ENCODE results near the gene PAX6. TPM values are rescaled to one million over a fixed set of nuclear protein-coding genes. Genes with fewer than 3 reads are reported as not detected.

The PAX6 gene
- total RNA-seq, 4 donors from 2014 or later = 0.08 to 1.1 (median 0.55) TPM

DNA sequence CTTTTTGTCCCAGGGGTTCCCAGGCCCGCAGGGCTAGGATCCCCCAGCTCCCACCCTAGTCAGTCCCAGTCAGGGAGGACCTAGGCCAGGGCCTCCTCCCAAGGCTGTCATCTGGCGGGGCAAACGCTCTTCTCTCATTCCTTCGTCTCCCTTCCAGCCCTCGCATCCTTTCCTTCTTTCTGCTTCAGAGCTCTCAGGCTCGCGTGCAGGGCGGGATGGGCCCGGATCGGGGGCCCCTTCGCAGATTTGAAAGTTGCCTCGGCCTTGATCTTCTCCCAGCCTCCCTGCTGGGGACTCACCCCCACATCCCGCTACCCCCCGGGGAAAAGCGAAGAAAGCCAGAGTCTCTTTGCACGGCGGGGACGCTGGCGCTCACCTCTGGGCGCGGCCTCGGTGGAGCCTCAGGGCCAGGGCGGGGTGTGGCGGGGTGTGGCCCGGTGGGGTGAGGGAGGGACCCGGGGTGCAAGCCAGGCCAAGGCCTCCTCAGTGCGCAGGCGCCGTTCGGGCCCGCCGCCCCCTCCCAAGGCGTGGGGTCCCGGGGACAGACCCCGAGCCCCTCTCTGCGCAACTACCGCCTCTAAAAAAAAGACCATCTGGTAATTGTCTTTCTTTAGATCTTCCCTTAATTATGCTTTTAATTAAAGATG lies 14.8 kb upstream of the PAX6 start:
- 0 to 4% methylated on average over 3 to 33 of the region's 37 CpGs for WGBS, 2 donors (ENCODE audit: low coverage in 1 of 2)
- H3K9me3 ChIP-seq = no peaks in the 10 kb centered on the region
- H3K4me3 ChIP-seq = no peak overlapping the region
- peaks cover 100% of the 10 kb centered on the region for H3K27me3 ChIP-seq
- H3K27ac ChIP-seq = no peak overlapping the region
- ATAC-seq = no peak
- peaks cover 0 to 30% (median 3%) of the 10 kb centered on the region in 3 donors for H3K4me1 ChIP-seq
- no peaks in the 10 kb centered on the region for H3K36me3 ChIP-seq
- no peak for TF ChIP-seq POLR2AphosphoS5 (IDR thresholded peaks at IDR 0.05)
- TF ChIP-seq EP300 (IDR thresholded peaks at IDR 0.05) = no peak
- TF ChIP-seq, protein P1, sequence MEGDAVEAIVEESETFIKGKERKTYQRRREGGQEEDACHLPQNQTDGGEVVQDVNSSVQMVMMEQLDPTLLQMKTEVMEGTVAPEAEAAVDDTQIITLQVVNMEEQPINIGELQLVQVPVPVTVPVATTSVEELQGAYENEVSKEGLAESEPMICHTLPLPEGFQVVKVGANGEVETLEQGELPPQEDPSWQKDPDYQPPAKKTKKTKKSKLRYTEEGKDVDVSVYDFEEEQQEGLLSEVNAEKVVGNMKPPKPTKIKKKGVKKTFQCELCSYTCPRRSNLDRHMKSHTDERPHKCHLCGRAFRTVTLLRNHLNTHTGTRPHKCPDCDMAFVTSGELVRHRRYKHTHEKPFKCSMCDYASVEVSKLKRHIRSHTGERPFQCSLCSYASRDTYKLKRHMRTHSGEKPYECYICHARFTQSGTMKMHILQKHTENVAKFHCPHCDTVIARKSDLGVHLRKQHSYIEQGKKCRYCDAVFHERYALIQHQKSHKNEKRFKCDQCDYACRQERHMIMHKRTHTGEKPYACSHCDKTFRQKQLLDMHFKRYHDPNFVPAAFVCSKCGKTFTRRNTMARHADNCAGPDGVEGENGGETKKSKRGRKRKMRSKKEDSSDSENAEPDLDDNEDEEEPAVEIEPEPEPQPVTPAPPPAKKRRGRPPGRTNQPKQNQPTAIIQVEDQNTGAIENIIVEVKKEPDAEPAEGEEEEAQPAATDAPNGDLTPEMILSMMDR (IDR thresholded peaks at IDR 0.05) = no peak

DNA sequence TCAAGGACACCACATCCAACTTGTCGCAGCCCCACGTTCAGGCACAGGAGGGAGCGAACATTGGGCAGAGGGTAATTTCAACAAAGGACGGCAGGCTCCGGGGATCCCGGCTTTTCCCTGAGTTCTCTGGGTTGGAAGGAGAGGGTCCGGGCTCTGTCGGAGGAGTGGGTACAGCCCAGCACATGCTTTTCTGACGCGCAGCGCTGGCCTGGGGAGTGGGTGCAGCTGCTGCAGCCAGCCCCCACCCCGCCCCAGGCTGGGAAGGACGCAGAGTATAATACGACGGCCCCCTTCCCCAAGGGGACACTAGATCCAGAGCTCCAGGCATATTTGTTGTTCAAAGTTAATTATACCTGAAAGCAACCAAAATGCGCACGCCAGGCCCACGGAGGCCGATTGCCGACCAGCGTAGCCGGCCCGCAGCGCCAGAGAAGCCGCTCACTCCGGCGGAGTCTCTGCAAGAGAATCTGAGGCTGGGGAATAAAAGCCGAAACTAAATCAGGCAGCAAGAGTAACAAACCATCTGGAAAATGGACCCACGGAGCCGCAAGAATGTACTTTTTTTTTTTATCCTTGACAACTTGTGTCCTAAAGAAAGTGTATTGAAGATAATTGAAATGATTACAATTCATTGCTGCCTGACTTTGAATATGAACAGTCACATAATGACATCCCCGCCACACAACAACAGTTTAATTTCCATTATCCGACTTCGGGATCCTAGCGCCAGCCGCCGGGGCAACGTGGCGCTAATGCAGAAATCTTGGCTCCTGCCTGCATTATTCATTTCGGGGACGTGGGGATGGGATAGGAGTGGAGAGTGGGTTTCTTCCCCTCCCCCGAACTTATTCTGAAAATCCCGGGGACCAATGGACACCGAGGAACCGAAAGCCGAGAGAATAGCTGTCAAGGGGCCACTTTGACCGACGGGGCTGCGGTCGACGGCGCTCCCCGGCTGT lies 14.0 kb upstream of the PAX6 start:
- H3K4me1 ChIP-seq = peaks cover 0 to 30% (median 3%) of the 10 kb centered on the region in 3 donors
- peaks cover 0 to 2% (median 0%) of the 10 kb centered on the region in 3 donors for H3K9me3 ChIP-seq
- WGBS, 2 donors (ENCODE audit: low coverage in 1 of 2) = 5 to 10% methylated on average over 13 to 18 of the region's 52 CpGs
- no peak for TF ChIP-seq POLR2A (IDR thresholded peaks at IDR 0.05)
- TF ChIP-seq EP300 (IDR thresholded peaks at IDR 0.05) = no peak
- TF ChIP-seq POLR2AphosphoS5 (IDR thresholded peaks at IDR 0.05) = no peak
- TF ChIP-seq, protein P1 (IDR thresholded peaks at IDR 0.05) = no peak
- no peak overlapping the region for H3K27ac ChIP-seq
- H3K36me3 ChIP-seq = no peaks in the 10 kb centered on the region
- peaks cover 100% of the 10 kb centered on the region for H3K27me3 ChIP-seq
- no peak for ATAC-seq
- no peak overlapping the region for H3K4me3 ChIP-seq

DNA sequence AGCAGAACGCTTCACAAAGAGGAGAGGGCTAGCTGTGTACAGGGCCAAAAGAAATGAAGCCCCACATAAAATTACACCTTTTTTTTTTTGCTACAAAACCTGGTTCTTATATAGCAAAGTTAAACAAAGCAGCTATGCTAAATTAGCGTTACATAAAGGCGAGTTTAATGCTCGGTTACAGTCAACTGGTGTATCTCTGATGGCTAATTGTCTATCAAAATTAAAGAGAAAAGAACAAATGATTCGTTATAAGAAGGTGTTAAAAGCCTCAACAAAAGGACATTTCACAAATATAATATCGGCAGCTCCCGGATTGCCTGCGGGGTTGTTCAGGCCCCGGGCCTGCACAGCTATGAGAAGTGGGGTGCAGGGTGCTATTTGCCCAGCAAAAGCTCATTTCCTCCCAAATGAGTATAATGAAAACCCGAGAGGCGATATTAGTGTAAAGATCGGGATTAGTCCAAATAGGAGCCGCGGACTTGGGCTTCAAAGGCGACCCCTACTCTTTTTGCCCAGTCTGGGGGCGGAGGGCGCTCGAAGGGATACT lies 13.3 kb upstream of the PAX6 start:
- WGBS, 2 donors (ENCODE audit: low coverage in 1 of 2) = 12 to 13% methylated on average over 7 to 16 of the region's 18 CpGs
- peaks cover 100% of the 10 kb centered on the region for H3K27me3 ChIP-seq

DNA sequence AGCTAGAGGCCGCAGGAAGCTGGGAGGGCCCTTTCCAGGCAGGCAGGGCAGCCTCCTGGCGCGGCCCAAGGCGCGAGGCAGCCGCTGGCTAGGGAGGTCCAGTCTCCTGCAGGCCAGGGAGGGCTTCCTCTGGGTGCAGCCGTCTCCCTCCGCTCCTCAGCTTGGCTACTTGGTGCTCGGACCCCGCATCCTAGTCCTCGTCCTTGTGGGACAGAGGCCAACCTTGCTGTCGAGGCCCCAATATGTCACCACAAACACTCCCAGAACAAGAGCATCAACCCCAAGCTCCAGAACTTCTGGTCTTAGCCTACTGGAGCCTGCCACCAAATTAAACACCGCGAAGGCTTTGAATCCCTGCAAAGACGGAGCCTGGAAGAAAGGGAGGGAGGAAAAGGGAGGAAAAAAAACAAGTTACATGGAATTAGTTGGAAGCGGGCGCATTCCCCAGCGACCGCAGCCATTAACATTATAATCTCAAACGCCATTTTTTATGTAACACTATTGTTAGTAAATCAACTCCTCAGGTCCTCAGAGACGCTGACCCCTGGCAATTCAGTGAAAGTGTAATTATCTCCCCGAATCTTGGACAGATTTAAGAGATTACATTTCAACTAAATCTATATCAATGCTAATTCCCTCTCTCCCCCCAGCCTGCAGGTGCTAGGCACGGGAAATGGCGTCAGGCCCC lies 12.7 kb upstream of the PAX6 start:
- no peaks in the 10 kb centered on the region for H3K36me3 ChIP-seq
- peaks cover 0 to 7% (median 0%) of the 10 kb centered on the region in 3 donors for H3K9me3 ChIP-seq
- WGBS, 2 donors (ENCODE audit: low coverage in 1 of 2) = 20 to 26% methylated on average over 12 to 13 of the region's 24 CpGs
- no peak overlapping the region for H3K27ac ChIP-seq
- ATAC-seq = no peak
- TF ChIP-seq EP300 (IDR thresholded peaks at IDR 0.05) (no peak), POLR2AphosphoS5 (IDR thresholded peaks at IDR 0.05) (no peak), POLR2A (IDR thresholded peaks at IDR 0.05) (no peak)
- TF ChIP-seq, protein P1 (IDR thresholded peaks at IDR 0.05) = no peak
- H3K4me1 ChIP-seq = peaks cover 0 to 30% (median 3%) of the 10 kb centered on the region in 3 donors
- peaks cover 100% of the 10 kb centered on the region for H3K27me3 ChIP-seq
- H3K4me3 ChIP-seq = no peak overlapping the region

More for the DNA sequence above, 13.3 kb upstream of the PAX6 start:
- H3K36me3 ChIP-seq = no peaks in the 10 kb centered on the region
- peaks cover 0 to 7% (median 0%) of the 10 kb centered on the region in 3 donors for H3K9me3 ChIP-seq
- no peak overlapping the region for H3K27ac ChIP-seq
- ATAC-seq = no peak
- peaks cover 0 to 30% (median 3%) of the 10 kb centered on the region in 3 donors for H3K4me1 ChIP-seq
- TF ChIP-seq POLR2A (IDR thresholded peaks at IDR 0.05) = no peak
- TF ChIP-seq EP300 (IDR thresholded peaks at IDR 0.05) = no peak
- TF ChIP-seq, protein P1 (IDR thresholded peaks at IDR 0.05) = no peak
- TF ChIP-seq POLR2AphosphoS5 (IDR thresholded peaks at IDR 0.05) = no peak
- H3K4me3 ChIP-seq = no peak overlapping the region
